Measurements from ENCODE around the gene EYA2.
"Not testable (repeated sequence)": the region's sequence is repeated elsewhere in the genome, so short reads cannot be mapped to it uniquely, and the experiment has no call there.

The EYA2 gene

DNA sequence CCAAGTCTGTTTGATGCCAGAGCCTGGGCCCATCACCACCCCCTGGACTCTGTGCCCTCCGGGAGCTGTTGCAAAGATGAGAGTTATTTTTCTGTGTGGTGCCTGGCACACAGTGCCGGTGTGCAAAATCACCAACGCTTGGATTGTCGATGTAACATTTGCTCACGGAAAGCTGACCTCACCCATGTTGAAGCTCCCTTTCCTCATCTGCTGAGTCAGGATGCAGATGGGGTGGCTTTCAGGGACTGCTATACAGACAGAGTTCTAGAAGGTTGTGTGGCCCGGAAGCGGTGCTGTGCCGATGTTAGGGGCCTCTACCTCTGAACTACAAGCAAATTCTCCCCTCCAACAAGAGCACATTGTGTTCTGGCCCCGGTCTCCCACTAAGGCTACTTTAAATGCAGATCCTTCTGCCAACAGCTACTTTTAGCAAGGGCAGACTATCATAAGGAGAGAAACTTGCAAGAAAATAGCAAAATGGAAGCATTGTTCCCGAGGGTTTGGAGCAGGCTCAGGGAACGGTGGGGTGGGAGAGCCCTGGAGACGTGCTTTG lies 34.0 kb downstream of the EYA2 start:
- no peak overlapping the region for H3K4me2 ChIP-seq
- H3K9me3 ChIP-seq = peaks cover 9% of the 10 kb centered on the region
- H3K27ac ChIP-seq = no peak overlapping the region
- no peak overlapping the region for H3K4me3 ChIP-seq
- no peak for TF ChIP-seq Cebpa-rat (IDR thresholded peaks at IDR 0.05)
- no peak overlapping the region for H3K9ac ChIP-seq
- no peaks in the 10 kb centered on the region for H3K4me1 ChIP-seq
- H4K20me1 ChIP-seq = no peaks in the 10 kb centered on the region
- no peaks in the 10 kb centered on the region for H3K27me3 ChIP-seq
- H3K36me3 ChIP-seq = no peaks in the 10 kb centered on the region

- Histone ChIP-seq H4K20me1 (no peaks in the 10 kb centered on the region), H3K9ac (no peak overlapping the region), H3K9me3 (peaks cover 9% of the 10 kb centered on the region), H3K4me2 (no peak overlapping the region), H3K27ac (no peak overlapping the region), H3K27me3 (no peaks in the 10 kb centered on the region), H3K4me1 (no peaks in the 10 kb centered on the region), H3K36me3 (no peaks in the 10 kb centered on the region), H3K4me3 (no peak overlapping the region)
- TF ChIP-seq Cebpa-rat (IDR thresholded peaks at IDR 0.05) = no peak
Measured at GRCh38 chr20:46929902-46930301, 35.3 kb downstream of the EYA2 start.

DNA sequence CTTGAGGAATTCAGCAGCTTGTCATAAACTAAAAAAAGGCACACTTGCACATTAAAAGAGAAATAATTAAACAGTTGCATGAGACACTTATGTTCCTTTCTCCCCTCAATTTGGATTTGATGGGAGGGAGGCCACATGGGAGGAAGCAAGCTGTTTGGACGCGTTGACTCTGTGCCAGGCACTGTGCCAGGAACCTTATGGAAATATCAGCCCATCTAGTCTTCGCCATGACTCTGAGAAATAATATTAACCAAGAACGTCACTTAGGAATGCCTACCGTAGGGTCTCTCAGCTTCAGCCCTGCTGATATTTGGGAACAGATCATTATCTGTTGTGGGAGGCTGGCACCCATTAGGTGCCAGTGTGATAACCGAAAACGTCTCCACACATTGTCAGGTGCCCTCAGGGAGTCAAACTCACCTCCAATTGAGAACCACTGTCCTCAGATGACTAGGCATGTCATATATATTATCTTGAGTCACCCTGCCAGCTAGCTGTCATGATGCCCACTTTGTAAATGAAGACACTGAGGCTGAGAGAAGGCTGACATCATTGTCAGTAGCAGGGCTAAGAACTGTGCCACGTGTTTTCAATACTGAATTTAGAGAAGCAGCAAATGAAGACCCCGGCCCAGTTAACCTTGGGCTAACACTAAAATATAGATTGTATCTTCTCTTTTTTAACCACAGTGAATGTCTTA lies 36.1 kb downstream of the EYA2 start:
- no peaks in the 10 kb centered on the region for H4K20me1 ChIP-seq
- H3K36me3 ChIP-seq = no peaks in the 10 kb centered on the region
- no peaks in the 10 kb centered on the region for H3K27me3 ChIP-seq
- H3K27ac ChIP-seq = no peak overlapping the region
- peaks cover 9% of the 10 kb centered on the region; the same call in 1 of the 2 replicates for H3K9me3 ChIP-seq
- TF ChIP-seq Cebpa-rat (IDR thresholded peaks at IDR 0.05) = no peak
- H3K4me1 ChIP-seq = no peaks in the 10 kb centered on the region
- no peak overlapping the region for H3K9ac ChIP-seq
- no peak overlapping the region for H3K4me3 ChIP-seq
- no peak overlapping the region for H3K4me2 ChIP-seq

DNA sequence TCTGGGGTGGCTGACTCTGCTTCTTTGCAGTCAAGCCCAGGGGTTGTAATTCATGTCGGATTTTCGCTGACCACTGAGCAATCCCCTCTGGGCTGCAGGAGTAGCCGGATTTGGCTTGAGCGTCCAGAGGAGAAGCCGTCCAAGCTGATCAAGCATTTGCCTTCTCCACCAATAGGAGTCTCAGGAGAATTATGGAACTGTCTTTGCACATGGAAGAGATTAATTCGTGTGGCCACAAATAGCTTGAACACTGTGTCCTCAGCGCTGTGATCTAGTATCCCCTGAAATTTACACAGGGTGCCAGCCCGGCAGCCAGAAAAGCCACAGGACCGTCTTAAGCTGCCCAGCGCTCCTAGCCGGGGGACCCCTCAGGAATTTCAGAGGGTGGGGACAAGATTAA lies 37.1 kb downstream of the EYA2 start:
- Histone ChIP-seq H3K9ac (no peak overlapping the region), H3K4me3 (no peak overlapping the region), H3K27ac (no peak overlapping the region), H3K36me3 (no peaks in the 10 kb centered on the region), H3K4me2 (no peak overlapping the region), H3K9me3 (peaks cover 9% of the 10 kb centered on the region; the same call in 1 of the 2 replicates), H3K4me1 (no peaks in the 10 kb centered on the region), H4K20me1 (no peaks in the 10 kb centered on the region), H3K27me3 (no peaks in the 10 kb centered on the region)
- no peak for TF ChIP-seq Cebpa-rat (IDR thresholded peaks at IDR 0.05)

GRCh38 chr20:46932439-46932838 lies 37.8 kb downstream of the EYA2 start:
- not testable (repeated sequence) for H3K9ac ChIP-seq, H3K4me3 ChIP-seq, H4K20me1 ChIP-seq, H3K9me3 ChIP-seq, H3K27me3 ChIP-seq, H3K36me3 ChIP-seq, H3K4me2 ChIP-seq, H3K27ac ChIP-seq, H3K4me1 ChIP-seq

DNA sequence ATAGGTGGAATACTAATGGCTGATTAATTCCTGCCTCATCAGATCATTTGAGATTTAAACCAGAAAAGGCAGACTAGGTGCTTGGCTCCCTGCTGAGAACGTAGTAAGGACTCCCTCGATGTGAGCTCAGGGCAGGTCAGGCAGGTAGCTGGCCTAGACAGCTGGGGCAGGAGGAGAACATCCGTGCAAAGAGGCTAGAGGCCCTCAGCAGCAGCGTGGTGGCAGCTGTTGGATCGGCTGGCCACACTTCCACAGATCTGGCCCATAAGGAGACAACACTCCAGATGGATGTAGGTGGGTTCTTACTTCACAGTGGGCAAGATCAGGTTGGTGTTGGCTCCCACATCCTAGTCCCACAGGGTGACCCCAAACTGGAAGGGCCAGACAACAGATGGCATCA lies 38.5 kb downstream of the EYA2 start:
- Histone ChIP-seq H3K36me3 (no peaks in the 10 kb centered on the region), H3K4me1 (no peaks in the 10 kb centered on the region), H3K27me3 (no peaks in the 10 kb centered on the region), H3K4me2 (no peak overlapping the region), H3K4me3 (no peak overlapping the region), H4K20me1 (no peaks in the 10 kb centered on the region), H3K9ac (no peak overlapping the region), H3K9me3 (no peaks in the 10 kb centered on the region), H3K27ac (no peak overlapping the region)
- no peak for TF ChIP-seq Cebpa-rat (IDR thresholded peaks at IDR 0.05)

DNA sequence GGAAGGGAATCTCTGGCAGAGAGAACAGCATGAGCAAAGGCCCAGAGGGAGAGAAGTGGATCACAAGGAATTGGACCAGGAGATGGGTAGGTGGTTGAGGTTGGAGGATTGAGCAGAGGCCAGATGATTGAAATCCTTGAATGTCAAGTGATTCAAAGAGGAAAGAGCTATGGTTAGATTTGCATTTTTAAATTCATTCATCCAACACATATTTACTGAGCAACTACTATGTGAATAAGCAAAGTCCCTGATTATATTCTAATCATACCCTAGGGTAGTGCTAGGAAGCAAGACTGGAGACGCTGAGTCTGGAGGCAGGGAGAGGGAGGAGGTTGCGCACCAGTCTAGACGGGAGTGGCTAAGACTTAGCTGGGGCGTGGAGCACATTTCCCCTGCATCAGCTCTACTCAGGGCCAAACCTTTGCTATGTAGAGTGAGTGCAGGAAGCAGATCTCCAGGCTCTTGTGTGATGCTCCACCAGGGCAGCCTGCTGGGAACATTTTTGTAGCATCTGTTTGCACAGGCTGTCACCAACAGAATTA lies 40.2 kb downstream of the EYA2 start:
- no peaks in the 10 kb centered on the region for H4K20me1 ChIP-seq

DNA sequence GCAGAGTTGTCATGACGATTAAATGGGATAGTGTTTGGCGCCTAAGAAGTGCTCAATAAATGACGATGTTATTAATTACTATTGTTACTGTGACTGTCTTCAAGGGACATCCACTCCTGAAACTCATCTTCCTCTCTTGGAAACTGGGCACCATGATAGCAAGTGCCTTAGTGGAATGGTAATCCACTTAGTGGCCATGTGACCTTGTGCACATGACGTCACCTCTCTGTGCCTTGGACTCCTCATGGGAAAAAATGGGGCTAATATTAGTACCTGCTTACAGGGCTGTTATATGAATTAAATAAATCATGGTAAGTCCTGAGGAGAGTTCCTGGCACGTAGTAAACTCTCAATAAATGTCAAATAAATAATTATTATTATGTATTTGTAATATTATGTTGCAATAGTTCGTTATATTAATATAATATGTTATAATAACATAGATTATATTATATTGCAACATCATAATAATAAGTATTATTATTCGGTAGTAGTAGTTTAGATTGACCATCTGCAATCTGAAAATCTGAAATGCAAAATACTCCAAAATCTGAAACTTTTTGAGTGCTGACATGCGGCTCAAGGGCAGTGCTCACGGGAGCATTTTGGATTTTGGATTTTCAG lies 40.9 kb downstream of the EYA2 start:
- Histone ChIP-seq H3K27me3 (no peaks in the 10 kb centered on the region), H3K27ac (no peak overlapping the region), H3K9ac (no peak overlapping the region), H3K36me3 (no peaks in the 10 kb centered on the region), H3K4me3 (no peak overlapping the region), H3K4me1 (no peaks in the 10 kb centered on the region), H3K4me2 (no peak overlapping the region), H4K20me1 (no peaks in the 10 kb centered on the region), H3K9me3 (no peaks in the 10 kb centered on the region)
- peak; percentile 18; the same call in 1 of the 2 replicates for TF ChIP-seq Cebpa-rat (IDR thresholded peaks at IDR 0.05)

More for the DNA sequence above, 40.2 kb downstream of the EYA2 start:
- Histone ChIP-seq H3K4me2 (no peak overlapping the region), H3K4me3 (no peak overlapping the region), H3K9ac (no peak overlapping the region), H3K9me3 (no peaks in the 10 kb centered on the region), H3K36me3 (no peaks in the 10 kb centered on the region), H3K4me1 (no peaks in the 10 kb centered on the region), H3K27me3 (no peaks in the 10 kb centered on the region), H3K27ac (no peak overlapping the region)
- TF ChIP-seq Cebpa-rat (IDR thresholded peaks at IDR 0.05) = no peak

DNA sequence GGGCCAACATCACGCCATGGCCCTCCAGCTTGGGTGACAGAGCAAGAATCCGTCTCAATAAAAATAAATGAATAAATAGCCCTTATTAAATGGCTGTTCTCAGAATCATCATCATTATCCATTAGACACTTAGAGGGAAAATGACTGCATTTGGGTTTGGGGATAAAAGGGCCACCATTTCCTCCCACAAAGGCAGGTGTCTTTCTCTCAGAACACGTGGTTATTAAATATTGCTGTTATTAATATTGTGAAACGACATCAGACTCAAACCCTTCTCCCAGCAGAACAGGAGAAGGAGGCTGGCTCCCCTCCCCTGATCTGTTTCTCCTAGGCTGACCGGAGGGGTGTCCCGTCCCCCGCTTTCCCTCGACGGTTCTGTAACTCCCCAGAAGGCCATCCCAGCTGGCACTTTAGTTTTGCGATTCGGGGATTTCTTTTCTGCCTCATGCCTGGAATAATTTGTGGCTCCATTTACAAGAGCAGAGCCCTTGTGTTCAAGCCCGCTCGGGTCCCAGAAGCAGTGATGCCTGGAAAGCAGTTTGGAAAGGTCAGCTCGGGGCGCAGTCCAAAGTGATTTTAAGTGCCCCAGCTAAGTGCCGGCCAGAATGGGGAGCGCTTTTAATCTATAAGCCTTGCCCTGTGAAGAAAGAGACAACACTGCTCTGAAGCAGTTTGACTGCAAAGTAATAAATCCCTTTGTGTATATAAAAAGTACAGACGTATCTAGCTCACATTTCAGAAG lies 41.9 kb downstream of the EYA2 start:
- Histone ChIP-seq H3K27me3 (no peaks in the 10 kb centered on the region), H4K20me1 (no peaks in the 10 kb centered on the region), H3K4me2 (no peak overlapping the region), H3K9ac (no peak overlapping the region), H3K4me3 (no peak overlapping the region), H3K4me1 (no peaks in the 10 kb centered on the region), H3K27ac (no peak overlapping the region), H3K36me3 (no peaks in the 10 kb centered on the region), H3K9me3 (no peaks in the 10 kb centered on the region)
- TF ChIP-seq Cebpa-rat (IDR thresholded peaks at IDR 0.05) = no peak

DNA sequence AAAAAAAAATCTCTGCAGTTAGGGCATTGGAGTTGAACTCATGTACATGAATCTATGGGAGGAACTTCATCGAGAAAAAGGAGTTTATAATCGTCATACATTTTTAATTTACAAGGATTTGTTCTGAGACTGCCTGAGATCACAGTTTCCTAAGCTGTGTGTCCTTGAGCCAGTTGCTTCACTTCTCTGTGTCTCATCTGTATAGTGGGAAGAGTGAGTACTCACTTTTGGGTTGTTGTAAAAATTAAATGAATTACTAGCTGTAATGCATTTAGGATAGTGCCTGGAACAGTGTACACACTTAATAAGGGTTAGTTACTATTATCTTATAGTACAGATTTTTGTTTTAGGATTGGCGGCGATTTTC lies 42.5 kb downstream of the EYA2 start:
- Histone ChIP-seq H3K4me3 (no peak overlapping the region), H3K4me2 (no peak overlapping the region), H3K27me3 (no peaks in the 10 kb centered on the region), H3K4me1 (no peaks in the 10 kb centered on the region), H3K36me3 (no peaks in the 10 kb centered on the region), H3K9me3 (no peaks in the 10 kb centered on the region), H4K20me1 (no peaks in the 10 kb centered on the region), H3K27ac (no peak overlapping the region), H3K9ac (no peak overlapping the region)
- TF ChIP-seq Cebpa-rat (IDR thresholded peaks at IDR 0.05) = no peak
